HG03045 (cell line): ENCODE results near the gene MYPN.
"Not testable (repeated sequence)": the region's sequence is repeated elsewhere in the genome, so short reads cannot be mapped to it uniquely, and the experiment has no call there.

Experiments
- ATAC-seq: cut with Tn5 transposase; IDR thresholded peaks from one replicate; pipeline ENCODE4 v1.9.1; 2021; ENCODE audit warnings: mild to moderate bottlenecking, moderate library complexity; ENCODE audit not compliant: unreplicated experiment

The MYPN gene

GRCh38 chr10:68167586-68168189 is 58.4 kb downstream of the MYPN start:
- no peak for ATAC-seq

- ATAC-seq = no peak
Observed at GRCh38 chr10:68171539-68172080, 62.3 kb downstream of the MYPN start.

- ATAC-seq = no peak
Observed at GRCh38 chr10:68172324-68172723, 63.0 kb downstream of the MYPN start.

- no peak for ATAC-seq
Observed at GRCh38 chr10:68175949-68176348, 66.7 kb downstream of the MYPN start.

GRCh38 chr10:68176797-68177196 is 67.5 kb downstream of the MYPN start:
- no peak for ATAC-seq

DNA sequence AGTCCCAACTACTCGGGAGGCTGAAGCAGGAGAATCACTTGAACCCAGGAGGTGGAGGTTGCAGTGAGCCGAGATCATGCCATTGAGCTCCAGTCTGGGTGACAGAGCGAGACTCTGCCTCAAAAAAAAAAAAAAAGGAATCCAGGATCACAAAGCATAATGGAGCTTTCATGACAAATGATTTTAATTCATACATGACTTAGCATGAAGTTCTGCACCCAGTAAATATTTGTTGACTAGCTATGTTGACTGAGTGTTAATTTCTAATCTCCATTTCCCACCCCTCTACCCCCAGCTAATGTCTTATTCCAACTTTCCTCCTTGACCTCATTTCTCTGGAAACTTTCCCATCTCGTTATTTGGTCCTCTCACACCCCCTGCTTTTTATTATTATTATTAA is 69.3 kb downstream of the MYPN start:
- ATAC-seq = no peak

GRCh38 chr10:68179016-68179415 is 69.7 kb downstream of the MYPN start:
- no peak for ATAC-seq

DNA sequence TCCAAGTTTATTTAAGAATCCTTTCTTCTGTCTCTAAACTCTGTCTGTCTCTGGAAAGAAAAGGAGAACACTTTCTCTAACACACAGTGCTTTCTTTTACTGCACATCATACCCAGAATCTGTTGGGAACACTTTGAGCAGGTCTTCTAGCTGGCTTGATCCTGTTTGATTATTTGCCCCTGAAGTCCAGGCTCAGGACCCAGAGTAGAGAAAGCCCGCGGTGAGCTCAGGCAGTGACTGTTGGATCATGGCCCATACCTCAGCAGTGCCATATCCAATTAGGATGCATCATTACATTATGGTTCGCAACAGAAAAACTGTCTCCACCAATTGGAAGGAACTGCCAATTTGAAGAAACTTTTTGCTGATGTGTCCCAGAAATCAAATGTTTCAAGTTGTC is 71.2 kb downstream of the MYPN start:
- ATAC-seq = no peak

DNA sequence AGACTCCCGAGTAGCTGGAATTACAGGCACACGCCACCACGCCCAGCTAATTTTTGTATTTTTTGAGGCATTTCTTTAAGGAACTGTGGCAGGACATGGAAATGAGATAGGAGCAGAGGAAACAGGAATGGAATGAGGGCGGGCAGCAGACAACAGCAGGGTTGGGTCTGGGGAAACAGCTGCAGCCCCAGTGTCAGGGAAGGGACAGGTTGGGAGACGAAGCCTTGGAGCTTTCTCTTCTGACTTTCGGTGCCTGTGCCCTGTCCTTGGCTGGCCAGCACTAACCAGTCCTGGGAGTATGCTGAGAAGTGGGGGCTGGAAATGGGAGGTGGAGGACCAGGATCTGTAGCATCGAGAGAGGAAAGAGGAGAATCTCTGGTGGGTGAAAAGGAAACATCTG is 75.3 kb downstream of the MYPN start:
- no peak for ATAC-seq

GRCh38 chr10:68185085-68185484 is 75.8 kb downstream of the MYPN start:
- no peak for ATAC-seq

- ATAC-seq = no peak
Observed at GRCh38 chr10:68188835-68189234, 79.5 kb downstream of the MYPN start.

- no peak for ATAC-seq
Observed at GRCh38 chr10:68192113-68192512, 82.8 kb downstream of the MYPN start.

DNA sequence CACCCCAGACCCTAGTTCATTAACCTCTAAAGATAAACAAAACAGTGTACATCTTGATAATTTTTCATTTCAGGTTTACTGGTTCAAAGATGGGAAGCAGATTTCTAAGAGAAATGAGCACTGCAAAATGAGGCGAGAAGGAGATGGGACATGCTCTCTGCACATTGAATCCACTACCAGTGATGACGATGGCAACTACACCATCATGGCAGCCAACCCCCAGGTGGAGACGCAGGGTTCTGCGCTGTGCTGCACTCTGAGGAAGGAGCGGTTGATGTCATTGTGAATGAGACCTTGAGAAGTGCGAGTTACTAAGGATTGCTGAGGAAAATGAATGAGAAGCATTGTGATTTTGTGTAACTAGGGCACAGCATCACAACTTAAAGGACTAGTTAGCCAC is 85.0 kb downstream of the MYPN start:
- ATAC-seq = no peak

DNA sequence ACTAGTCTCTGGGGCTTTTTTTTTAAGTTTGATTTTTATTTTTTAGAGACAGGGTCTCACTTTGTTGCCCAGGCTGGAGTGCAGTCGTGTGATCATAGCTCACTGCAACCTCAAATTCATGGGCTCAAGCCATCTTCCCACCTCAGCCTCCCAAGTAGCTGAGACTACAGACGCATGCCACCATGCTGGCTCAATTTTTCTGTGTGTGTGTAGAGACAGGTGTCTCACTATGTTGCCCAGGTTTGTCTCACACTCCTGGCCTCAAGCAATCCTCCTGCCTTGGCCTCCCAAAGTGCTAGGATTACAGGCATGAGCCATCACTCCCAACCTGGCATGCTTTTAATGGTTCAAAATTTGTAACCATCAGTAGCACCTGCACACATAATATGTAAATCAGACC is 86.5 kb downstream of the MYPN start:
- ATAC-seq = not testable (repeated sequence)

DNA sequence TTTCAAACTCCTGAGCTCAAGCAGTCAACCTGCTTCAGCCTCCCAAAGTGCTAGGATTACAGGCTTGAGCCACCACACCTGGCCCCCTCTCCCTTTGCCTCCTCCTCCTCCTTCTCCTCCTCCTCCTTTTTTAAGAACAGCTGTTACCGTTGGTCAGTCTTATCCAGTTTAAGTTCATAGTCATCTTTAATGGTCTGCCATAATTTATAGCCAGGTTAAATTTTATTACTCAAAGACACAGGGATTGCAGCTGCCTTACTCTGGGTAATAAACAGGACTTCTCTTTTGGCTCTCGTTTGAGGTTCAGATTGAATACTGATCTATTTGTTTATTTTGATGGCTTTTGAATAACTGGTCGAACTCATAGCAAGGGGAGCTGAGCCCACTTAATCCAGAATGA is 87.4 kb downstream of the MYPN start:
- no peak for ATAC-seq

DNA sequence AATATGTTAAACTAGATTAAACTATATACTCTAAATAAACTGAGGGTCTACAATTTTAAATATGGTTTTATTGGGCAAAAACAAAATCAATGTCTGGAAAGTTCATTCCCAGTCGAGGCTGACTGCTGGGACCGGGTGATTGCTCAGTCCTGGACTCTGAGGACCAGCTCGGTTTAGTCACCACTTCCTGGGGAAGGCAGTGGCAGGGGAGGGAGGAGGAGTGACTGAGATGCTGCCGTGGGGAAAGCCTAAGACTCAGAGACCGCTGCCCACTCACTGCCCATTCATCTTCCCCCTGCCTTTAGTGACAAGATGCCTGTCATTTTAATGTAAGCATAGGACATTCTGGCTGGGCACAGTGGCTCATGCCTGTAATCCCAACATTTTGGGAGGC is 93.7 kb downstream of the MYPN start:
- no peak for ATAC-seq

DNA sequence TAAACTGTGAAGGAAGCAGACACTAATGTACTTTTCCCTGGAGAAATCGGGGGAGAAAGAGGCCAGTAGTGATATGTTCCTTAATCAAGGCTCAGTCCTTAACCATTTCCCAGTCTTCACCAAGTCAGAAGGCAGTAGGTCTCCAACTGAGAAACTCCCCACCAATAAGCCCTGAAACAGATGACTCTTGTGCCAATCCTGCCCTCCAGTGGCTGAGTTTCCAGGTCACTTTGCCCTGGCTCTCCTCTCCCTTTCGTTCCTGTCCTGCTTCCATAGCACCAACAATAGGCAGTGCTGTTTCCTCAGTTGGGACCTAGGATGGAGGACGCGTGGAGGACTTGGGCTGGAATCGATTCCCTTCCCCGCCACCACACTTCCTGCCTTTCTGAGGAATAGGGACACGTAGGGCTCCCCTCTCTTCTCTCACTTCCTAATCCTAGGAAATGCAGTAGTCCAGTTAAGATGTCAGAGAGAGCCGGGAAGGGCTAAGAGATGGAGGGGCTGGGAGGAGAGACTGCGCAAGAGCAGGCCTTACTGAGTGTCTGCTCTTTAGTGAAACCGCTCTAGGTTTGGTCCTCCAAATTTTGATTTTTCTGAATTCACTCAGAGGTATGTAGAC is 99.2 kb downstream of the MYPN start:
- ATAC-seq = no peak

DNA sequence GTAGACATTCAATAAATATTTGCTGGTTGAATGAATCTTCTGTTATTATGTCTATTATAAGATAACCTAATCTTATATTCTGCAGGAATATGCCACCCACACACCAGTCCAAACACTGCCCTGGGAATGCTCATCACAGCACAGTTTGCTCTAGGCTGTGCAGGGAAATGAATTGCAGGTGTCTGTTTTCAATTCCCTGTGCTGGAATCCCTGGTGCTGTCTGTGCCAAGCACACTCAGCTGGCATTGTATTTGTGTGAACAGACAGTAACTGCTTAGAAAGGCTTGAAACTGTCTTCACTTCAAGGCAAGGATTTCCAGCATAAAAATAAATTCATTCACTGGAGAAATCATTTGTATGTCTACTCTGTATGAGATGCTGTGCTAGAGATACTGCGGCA is 102.4 kb downstream of the MYPN start:
- ATAC-seq = no peak

- no peak for ATAC-seq
Observed at GRCh38 chr10:68212721-68213352, 103.5 kb downstream of the MYPN start.

DNA sequence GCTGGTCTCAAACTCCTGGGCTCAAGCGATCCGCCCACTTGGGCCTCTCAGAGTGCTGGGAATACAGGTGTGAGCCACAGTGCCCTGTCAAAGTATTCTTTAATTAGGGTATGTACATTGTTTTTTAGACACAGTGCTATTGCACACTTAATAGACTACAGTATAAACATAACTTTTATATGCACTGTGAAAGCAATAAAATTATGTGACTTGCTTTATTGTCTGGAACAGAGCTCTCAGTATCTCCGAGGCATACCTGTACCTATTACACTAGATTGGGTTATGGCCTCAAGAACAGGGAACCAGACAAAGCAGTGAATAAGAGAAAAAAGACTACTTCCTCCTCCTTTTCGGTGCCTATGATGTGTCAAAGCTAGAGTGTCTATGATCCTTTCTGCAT is 109.5 kb downstream of the MYPN start:
- no peak for ATAC-seq

DNA sequence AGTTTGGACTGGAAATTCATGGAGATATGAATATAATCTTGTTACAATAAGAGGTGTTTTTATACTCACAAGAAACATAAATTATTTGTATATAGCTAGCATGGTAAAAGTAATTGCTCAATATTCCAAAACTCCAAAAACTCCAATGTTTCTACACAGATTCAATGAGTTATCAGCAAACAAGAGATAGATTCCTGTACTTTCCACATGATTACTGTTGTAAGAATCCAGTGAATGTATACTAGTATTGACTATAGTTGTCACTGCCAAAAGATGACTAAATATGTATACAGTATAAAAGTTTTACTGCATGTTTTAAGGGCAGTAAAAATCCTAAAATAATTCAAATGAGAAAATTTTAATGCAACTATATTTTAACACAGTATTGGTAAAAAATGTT is 111.9 kb downstream of the MYPN start:
- ATAC-seq = no peak

DNA sequence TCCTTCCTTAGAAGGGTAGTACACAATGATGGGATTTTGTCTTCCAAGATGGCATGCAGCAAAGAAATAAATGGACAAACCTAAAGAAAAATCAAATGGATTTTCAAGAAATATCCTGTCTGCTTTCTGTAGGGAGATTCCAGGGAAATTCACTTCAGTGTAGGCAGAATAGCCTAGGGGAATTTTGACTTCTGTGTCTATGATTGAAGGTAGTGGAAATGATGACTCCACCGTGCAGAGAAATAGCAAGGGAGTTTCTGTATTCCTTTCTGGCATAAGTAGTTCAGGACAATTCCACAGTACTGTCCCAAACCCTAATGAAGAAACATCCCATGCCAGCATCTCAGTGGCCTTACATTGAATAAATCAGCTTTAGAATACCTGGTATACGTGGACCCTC is 113.1 kb downstream of the MYPN start:
- ATAC-seq = no peak
